NCI-H1105 (cell line): ENCODE measurements around the gene TNFRSF12A.

Source experiments
- DNase-seq: peaks from one replicate; lab custom pipeline; 2025; lab: John Stamatoyannopoulos, UW

Gene TNFRSF12A

GRCh38 chr16:2986623-2987188, 33.5 kb upstream of the TNFRSF12A start:
- DNase-seq: no peak

GRCh38 chr16:2987286-2987685, 32.9 kb upstream of the TNFRSF12A start:
- no peak for DNase-seq

GRCh38 chr16:2987833-2988232, 32.3 kb upstream of the TNFRSF12A start:
- no peak for DNase-seq

GRCh38 chr16:2988590-2989099, 31.5 kb upstream of the TNFRSF12A start:
- DNase-seq: no peak

- DNase-seq: no peak
These were observed 29.3 kb upstream of the TNFRSF12A start for GRCh38 chr16:2990891-2991290.

- no peak for DNase-seq
These were observed 28.5 kb upstream of the TNFRSF12A start for GRCh38 chr16:2991566-2992261.

- no peak for DNase-seq
These were observed 27.6 kb upstream of the TNFRSF12A start for GRCh38 chr16:2992383-2993081.

- no peak for DNase-seq
These were observed 23.9 kb upstream of the TNFRSF12A start for GRCh38 chr16:2996298-2996697.

GRCh38 chr16:2999929-3000328, 20.2 kb upstream of the TNFRSF12A start:
- no peak for DNase-seq

- no peak for DNase-seq
These were observed 19.6 kb upstream of the TNFRSF12A start for GRCh38 chr16:3000540-3000939.

GRCh38 chr16:3001316-3001715, 18.9 kb upstream of the TNFRSF12A start:
- no peak for DNase-seq

- DNase-seq: peak; percentile 90
These were observed 16.4 kb upstream of the TNFRSF12A start for GRCh38 chr16:3003582-3004270.

GRCh38 chr16:3004319-3004718, 15.8 kb upstream of the TNFRSF12A start:
- no peak for DNase-seq

- DNase-seq: no peak
These were observed 15.3 kb upstream of the TNFRSF12A start for GRCh38 chr16:3004781-3005284.

- no peak for DNase-seq
These were observed 12.9 kb upstream of the TNFRSF12A start for GRCh38 chr16:3007059-3007956.

GRCh38 chr16:3007957-3008689, 12.0 kb upstream of the TNFRSF12A start:
- DNase-seq: no peak

- no peak for DNase-seq
These were observed 11.5 kb upstream of the TNFRSF12A start for GRCh38 chr16:3008690-3009037.

- no peak for DNase-seq
These were observed 10.4 kb upstream of the TNFRSF12A start for GRCh38 chr16:3009568-3010390.

GRCh38 chr16:3010510-3010909, 9.7 kb upstream of the TNFRSF12A start:
- no peak for DNase-seq

- peak; percentile 81 for DNase-seq
These were observed 7.9 kb upstream of the TNFRSF12A start for GRCh38 chr16:3012246-3012645.
